ENCODE measurements around the gene ICE1.
A peak's percentile ranks its signal among the peaks of the same experiment; 100 is the strongest.

DNA sequence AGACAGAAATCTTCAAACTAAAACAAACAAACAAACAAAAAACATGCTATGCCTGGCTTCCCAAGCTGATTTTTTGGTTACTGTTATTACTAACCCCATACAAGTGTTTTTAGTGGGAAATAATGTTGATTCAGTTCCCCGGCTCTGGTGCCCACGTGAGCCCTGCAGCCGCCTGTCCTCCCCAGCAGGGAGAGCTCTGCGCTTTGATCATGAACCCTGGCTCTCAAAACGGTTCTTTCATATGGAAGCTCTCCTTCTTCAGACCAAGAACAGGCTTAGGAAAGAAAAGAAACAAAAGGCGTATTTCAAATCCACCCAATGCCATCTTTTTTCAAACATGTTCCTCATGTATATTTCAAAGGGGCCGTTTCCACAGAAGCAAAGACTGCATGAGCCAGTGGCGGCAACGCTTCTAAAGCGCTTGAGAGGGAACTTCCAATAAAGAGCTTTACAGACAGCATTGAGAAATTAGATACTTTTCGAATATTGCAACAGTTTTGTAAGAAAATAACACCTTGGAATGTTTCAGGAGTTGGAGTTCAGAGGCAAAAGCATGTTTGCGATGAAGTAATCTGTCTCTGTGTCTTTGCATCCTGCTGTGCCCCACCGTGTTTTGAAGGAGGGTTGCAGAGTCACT lies 74.8 kb downstream of the ICE1 start:
- TF ChIP-seq POLR2AphosphoS5 (IDR thresholded peaks at IDR 0.05) (peak; percentile 13), POLR2A (IDR thresholded peaks at IDR 0.05) (no peak)
- TF ChIP-seq, protein P1, sequence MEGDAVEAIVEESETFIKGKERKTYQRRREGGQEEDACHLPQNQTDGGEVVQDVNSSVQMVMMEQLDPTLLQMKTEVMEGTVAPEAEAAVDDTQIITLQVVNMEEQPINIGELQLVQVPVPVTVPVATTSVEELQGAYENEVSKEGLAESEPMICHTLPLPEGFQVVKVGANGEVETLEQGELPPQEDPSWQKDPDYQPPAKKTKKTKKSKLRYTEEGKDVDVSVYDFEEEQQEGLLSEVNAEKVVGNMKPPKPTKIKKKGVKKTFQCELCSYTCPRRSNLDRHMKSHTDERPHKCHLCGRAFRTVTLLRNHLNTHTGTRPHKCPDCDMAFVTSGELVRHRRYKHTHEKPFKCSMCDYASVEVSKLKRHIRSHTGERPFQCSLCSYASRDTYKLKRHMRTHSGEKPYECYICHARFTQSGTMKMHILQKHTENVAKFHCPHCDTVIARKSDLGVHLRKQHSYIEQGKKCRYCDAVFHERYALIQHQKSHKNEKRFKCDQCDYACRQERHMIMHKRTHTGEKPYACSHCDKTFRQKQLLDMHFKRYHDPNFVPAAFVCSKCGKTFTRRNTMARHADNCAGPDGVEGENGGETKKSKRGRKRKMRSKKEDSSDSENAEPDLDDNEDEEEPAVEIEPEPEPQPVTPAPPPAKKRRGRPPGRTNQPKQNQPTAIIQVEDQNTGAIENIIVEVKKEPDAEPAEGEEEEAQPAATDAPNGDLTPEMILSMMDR (IDR thresholded peaks at IDR 0.05), result peak; percentile 14 to 66 (median 54)
